K562 (cell line): Measurements from ENCODE around the gene RSBN1L. TPM values are rescaled to one million over a fixed set of nuclear protein-coding genes. Genes with fewer than 3 reads are reported as not detected.

Experiments used
- ATAC-seq: fragments of 200-7000 bp; cut with Tn5 transposase; 3 replicates; pipeline ENCODE4 v1.9.1; 2020; ENCODE audit warnings: moderate library complexity
- BruUV-seq: library from RNA; stranded (reverse); fragments of 400-500 nt; replicated peaks from 2 replicates; lab custom pipeline; 2021; lab: Mats Ljungman, UMichigan
- CTCF ChIA-PET: fragments of 300-600 bp; formaldehyde crosslinking; extraction: SDS; loops from one replicate; lab custom pipeline; 2021; ENCODE audit warnings: low intra/inter-chr PET ratio; lab: Yijun Ruan, JAX
- POLR2A ChIA-PET: fragments of 300-600, 350-650 bp; sonication (Branson Sonifier 250); formaldehyde crosslinking; extraction: SDS; loops from one replicate; lab custom pipeline; 2021; ENCODE audit warnings: antibody characterized with exemption, inconsistent platforms; lab: Yijun Ruan, JAX
- DNase-seq, 4 experiments: peaks; one replicate each; pipeline versions ENCODE4 v3.0.0 to v3.0.0-alpha.2; 2011 to 2018; ENCODE audit warnings: low spot score in 3 of 4, mixed read lengths in 3 of 4; ENCODE audit errors: extremely low read depth in 1 of 4
- FAIRE-seq: peaks from 2 replicates; lab custom pipeline; 2011; peaks lifted over from hg19 to GRCh38; lab: Jason Lieb, UNC
- H2AFZ ChIP-seq: 2 replicates; pipeline ENCODE4 v1.6.0; 2011; ENCODE audit warnings: low read depth, low read length, control low read depth, inconsistent platforms
- H3K27ac ChIP-seq: fragments of 200-600 bp; 3 replicates; pipeline ENCODE4 v1.8.0; 2011; ENCODE audit warnings: low read depth, mild to moderate bottlenecking, control low read depth, inconsistent platforms, low read length, moderate library complexity, mixed read lengths; ENCODE audit errors: extremely low read depth
- H3K27me3 ChIP-seq, 2 experiments: fragments of 300-600 bp in 1 of 2; 2 replicates in 1 of 2; 3 replicates in 1 of 2; pipeline versions ENCODE4 v1.6.0 to v1.8.0; 2011; ENCODE audit warnings: inconsistent platforms in 2 of 2, low read length in 2 of 2, mild to moderate bottlenecking in 1 of 2, mixed read lengths in 1 of 2, moderate library complexity in 1 of 2; ENCODE audit not compliant: control insufficient read depth in 2 of 2, insufficient read depth in 2 of 2
- H3K36me3 ChIP-seq: fragments of 300-600 bp; 3 replicates; pipeline ENCODE4 v1.8.0; 2011; ENCODE audit warnings: mild to moderate bottlenecking, low read length, inconsistent platforms; ENCODE audit not compliant: control insufficient read depth, insufficient read depth
- H3K4me1 ChIP-seq, 2 experiments: fragments of 200-600 bp in 1 of 2; replicated peaks in 1 of 2; 2 replicates in 1 of 2; 3 replicates in 1 of 2; pipeline versions ENCODE4 v1.5.1 to v1.8.0; 2011; ENCODE audit warnings: inconsistent platforms in 2 of 2, low read length in 2 of 2, mild to moderate bottlenecking in 1 of 2, mixed read lengths in 1 of 2, moderate library complexity in 1 of 2; ENCODE audit not compliant: control insufficient read depth in 2 of 2, insufficient read depth in 2 of 2
- H3K4me2 ChIP-seq: 2 replicates; pipeline ENCODE4 v1.6.1; 2011; ENCODE audit warnings: low read length, control low read depth, inconsistent platforms, mixed read lengths; ENCODE audit not compliant: insufficient read depth
- H3K4me3 ChIP-seq: fragments of 200-600 bp; sonication (generic), shearing (Covaris generic); 2 replicates; pipeline ENCODE4 v1.5.1; 2016; ENCODE audit warnings: control low read depth, inconsistent platforms
- H3K79me2 ChIP-seq: fragments of 200-600 bp; 3 replicates; pipeline ENCODE4 v1.8.0; 2011; ENCODE audit warnings: low read length, inconsistent platforms; ENCODE audit not compliant: control insufficient read depth, insufficient read depth
- H3K9ac ChIP-seq, 2 experiments: 2 replicates each; pipeline versions ENCODE4 v1.6.0 to v1.6.1; 2011; ENCODE audit warnings: low read depth in 2 of 2, low read length in 2 of 2, control low read depth in 1 of 2, inconsistent platforms in 1 of 2, mild to moderate bottlenecking in 1 of 2, mixed read lengths in 1 of 2; ENCODE audit not compliant: insufficient read depth in 1 of 2
- H3K9me1 ChIP-seq: one replicate; pipeline ENCODE4 v1.6.0; 2011; ENCODE audit warnings: inconsistent platforms, mild to moderate bottlenecking, low read length, moderate library complexity; ENCODE audit not compliant: control insufficient read depth, insufficient read depth
- H3K9me3 ChIP-seq: replicated peaks from 2 replicates; pipeline ENCODE4 v1.5.1; 2011; ENCODE audit warnings: low read depth, low read length, inconsistent platforms; ENCODE audit not compliant: control insufficient read depth, insufficient read depth
- H4K20me1 ChIP-seq: replicated peaks from 2 replicates; pipeline ENCODE4 v1.6.1; 2011; ENCODE audit warnings: low read length, inconsistent platforms, mixed read lengths; ENCODE audit not compliant: control insufficient read depth, insufficient read depth
- GTF3C2 ChIP-seq: IDR thresholded peaks from 3 replicates; pipeline ENCODE4 v1.6.1; 2011; ENCODE audit warnings: borderline replicate concordance, mild to moderate bottlenecking, moderate library complexity; ENCODE audit not compliant: insufficient read length; ENCODE audit errors: extremely low read depth
- KLF6 ChIP-seq: fragments of 250-450 bp; sonication (Bioruptor Pico); IDR thresholded peaks from 2 replicates; pipeline ENCODE4 v1.4.0; 2020; ENCODE audit warnings: mild to moderate bottlenecking, moderate library complexity, borderline replicate concordance
- LARP7 ChIP-seq: fragments of 450-650 bp; IDR thresholded peaks from 2 replicates; pipeline ENCODE4 v1.6.1; 2016
- PTTG1 ChIP-seq: fragments of 450-650 bp; IDR thresholded peaks from 2 replicates; pipeline ENCODE4 v1.6.1; 2016; ENCODE audit warnings: low read depth, mild to moderate bottlenecking, missing genetic modification characterization, missing compliant biosample characterization
- ZNF121 ChIP-seq: sonication (generic); formaldehyde crosslinking; conservative IDR thresholded peaks from 2 replicates; pipeline ENCODE4 v1.8.0; 2022; ENCODE audit warnings: missing genetic modification reagents
- ZNF584 ChIP-seq: fragments of 200-800 bp; sonication (Bioruptor generic); IDR thresholded peaks from 2 replicates; pipeline ENCODE4 v1.6.1; 2016; ENCODE audit warnings: low read depth, mild to moderate bottlenecking, missing genetic modification characterization, missing compliant biosample characterization
- ZNF717 ChIP-seq: fragments of 250-450 bp; sonication (Bioruptor Pico); IDR thresholded peaks from 2 replicates; pipeline ENCODE4 v1.5.0; 2021
- in situ Hi-C: fragments of 300-500 bp; cut with MboI; formaldehyde crosslinking; loops from 4 replicates; pipeline ENCODE4 v1.15.0; 2018; ENCODE audit warnings: inconsistent platforms, mixed read lengths
- intact Hi-C: fragments of 100-400 bp; cut with micrococcal nuclease; formaldehyde crosslinking; loops from 2 replicates; pipeline ENCODE4 v1.14.2; 2022
- polyA plus RNA-seq, 8 experiments: library from polyadenylated mRNA; depleted of rRNA in 4 of 8; stranded (reverse) in 5 of 8; unstranded in 3 of 8; fragments of >200 nt; fragmentation: Nextera tagmentation in 2 of 8; fragmentation: Illumina TruSeq in 1 of 8; extraction: Ambion mirVana in 2 of 8; extraction: Trizol in 1 of 8; gene quantifications; 2 replicates each; pipeline versions ENCODE4 v1.2.1 to v1.2.3, GENCODE V29; 2011 to 2014; ENCODE audit warnings: inconsistent platforms in 1 of 8, missing spikeins in 1 of 8
- total RNA-seq, 7 experiments: library from RNA; depleted of rRNA in 6 of 7; stranded (reverse); fragments of >200 nt in 6 of 7; fragmentation: Illumina TruSeq in 2 of 7; extraction: Trizol in 2 of 7; gene quantifications; 2 replicates each; pipeline versions ENCODE4 v1.2.1 to v1.2.3, GENCODE V29; 2011 to 2021; ENCODE audit warnings: low replicate concordance in 1 of 7
- TF ChIP-seq, protein P1 (sequence below): fragments of 450-650 bp; IDR thresholded peaks from 2 replicates; pipeline ENCODE4 v1.6.1; 2016; ENCODE audit warnings: low read depth, mild to moderate bottlenecking, moderate library complexity
- TF ChIP-seq, protein P2 (sequence below): fragments of 450-650 bp; IDR thresholded peaks from 2 replicates; pipeline ENCODE4 v1.6.1; 2014; ENCODE audit warnings: low read depth, mild to moderate bottlenecking, moderate library complexity, borderline replicate concordance

Gene RSBN1L
- total and polyA plus RNA-seq, 9 of the 15 experiments (the other 6 are each of a cell fraction or from before 2014, with no cell fraction given), result 6.2 to 35.2 (median 20.1) TPM

- DNase-seq, result no peak
- FAIRE-seq, result no peak
- H3K79me2 ChIP-seq, result peaks cover 89% of the 10 kb centered on the region
- intact Hi-C loops, result no loop called here
- H3K27ac ChIP-seq, result no peak overlapping the region
- in situ Hi-C loops, result no loop called here
- no peak for ATAC-seq
- H3K4me1 ChIP-seq, result peaks cover 11 to 15% of the 10 kb centered on the region in 2 experiments; a peak in 4 of 5 replicates
- H3K4me3 ChIP-seq, result no peak overlapping the region
- H3K9me1 ChIP-seq, result no peaks in the 10 kb centered on the region
- ChIA-PET CTCF (no interaction called here), POLR2A (no interaction called here)
- peaks cover 26% of the 10 kb centered on the region; the same call in 2 of the 3 replicates for H3K36me3 ChIP-seq
- peaks cover 12% of the 10 kb centered on the region for H3K9me3 ChIP-seq
- H2AFZ ChIP-seq, result no peak overlapping the region
- BruUV-seq, result no TSS peak
- H3K27me3 ChIP-seq, result no peaks in the 10 kb centered on the region
- H4K20me1 ChIP-seq, result no peaks in the 10 kb centered on the region
- no peak overlapping the region for H3K9ac ChIP-seq
- no peak overlapping the region for H3K4me2 ChIP-seq
- TF ChIP-seq PTTG1 (no peak), GTF3C2 (no peak), ZNF121 (CRISPR knock-in tag) (no peak), KLF6 (CRISPR knock-in tag) (no peak), LARP7 (no peak), ZNF717 (CRISPR knock-in tag) (no peak), ZNF584 (no peak)
- TF ChIP-seq, protein P1, sequence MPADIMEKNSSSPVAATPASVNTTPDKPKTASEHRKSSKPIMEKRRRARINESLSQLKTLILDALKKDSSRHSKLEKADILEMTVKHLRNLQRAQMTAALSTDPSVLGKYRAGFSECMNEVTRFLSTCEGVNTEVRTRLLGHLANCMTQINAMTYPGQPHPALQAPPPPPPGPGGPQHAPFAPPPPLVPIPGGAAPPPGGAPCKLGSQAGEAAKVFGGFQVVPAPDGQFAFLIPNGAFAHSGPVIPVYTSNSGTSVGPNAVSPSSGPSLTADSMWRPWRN, result no peak
- TF ChIP-seq, protein P2, sequence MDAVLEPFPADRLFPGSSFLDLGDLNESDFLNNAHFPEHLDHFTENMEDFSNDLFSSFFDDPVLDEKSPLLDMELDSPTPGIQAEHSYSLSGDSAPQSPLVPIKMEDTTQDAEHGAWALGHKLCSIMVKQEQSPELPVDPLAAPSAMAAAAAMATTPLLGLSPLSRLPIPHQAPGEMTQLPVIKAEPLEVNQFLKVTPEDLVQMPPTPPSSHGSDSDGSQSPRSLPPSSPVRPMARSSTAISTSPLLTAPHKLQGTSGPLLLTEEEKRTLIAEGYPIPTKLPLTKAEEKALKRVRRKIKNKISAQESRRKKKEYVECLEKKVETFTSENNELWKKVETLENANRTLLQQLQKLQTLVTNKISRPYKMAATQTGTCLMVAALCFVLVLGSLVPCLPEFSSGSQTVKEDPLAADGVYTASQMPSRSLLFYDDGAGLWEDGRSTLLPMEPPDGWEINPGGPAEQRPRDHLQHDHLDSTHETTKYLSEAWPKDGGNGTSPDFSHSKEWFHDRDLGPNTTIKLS, result no peak
These were observed 122.8 kb downstream of the RSBN1L start for GRCh38 chr7:77819021-77819420.
